HUES48 (cell line): ENCODE results near the gene PARVB.

ENCODE experiments used
- H3K27ac ChIP-seq: one replicate; pipeline ENCODE4 v1.7.0; 2013; ENCODE audit warnings: low read depth, low read length, inconsistent platforms
- H3K27me3 ChIP-seq: 2 replicates; pipeline ENCODE4 v1.6.1; 2013; ENCODE audit warnings: mild to moderate bottlenecking, low read length; ENCODE audit not compliant: control insufficient read depth, insufficient read depth
- H3K36me3 ChIP-seq: 2 replicates; pipeline ENCODE4 v1.6.1; 2013; ENCODE audit warnings: low read length; ENCODE audit not compliant: control insufficient read depth, insufficient read depth
- H3K4me1 ChIP-seq: 2 replicates; pipeline ENCODE4 v1.6.1; 2013; ENCODE audit warnings: mild to moderate bottlenecking, low read length; ENCODE audit not compliant: control insufficient read depth, insufficient read depth
- H3K4me3 ChIP-seq: 2 replicates; pipeline ENCODE4 v1.5.1; 2013; ENCODE audit warnings: mild to moderate bottlenecking, low read depth, low read length
- H3K9ac ChIP-seq: 2 replicates; pipeline ENCODE4 v1.6.1; 2013; ENCODE audit warnings: mild to moderate bottlenecking, low read depth, low read length, moderate library complexity
- H3K9me3 ChIP-seq: 2 replicates; pipeline ENCODE4 v1.6.1; 2013; ENCODE audit warnings: low read length; ENCODE audit not compliant: control insufficient read depth, insufficient read depth

PARVB gene

DNA sequence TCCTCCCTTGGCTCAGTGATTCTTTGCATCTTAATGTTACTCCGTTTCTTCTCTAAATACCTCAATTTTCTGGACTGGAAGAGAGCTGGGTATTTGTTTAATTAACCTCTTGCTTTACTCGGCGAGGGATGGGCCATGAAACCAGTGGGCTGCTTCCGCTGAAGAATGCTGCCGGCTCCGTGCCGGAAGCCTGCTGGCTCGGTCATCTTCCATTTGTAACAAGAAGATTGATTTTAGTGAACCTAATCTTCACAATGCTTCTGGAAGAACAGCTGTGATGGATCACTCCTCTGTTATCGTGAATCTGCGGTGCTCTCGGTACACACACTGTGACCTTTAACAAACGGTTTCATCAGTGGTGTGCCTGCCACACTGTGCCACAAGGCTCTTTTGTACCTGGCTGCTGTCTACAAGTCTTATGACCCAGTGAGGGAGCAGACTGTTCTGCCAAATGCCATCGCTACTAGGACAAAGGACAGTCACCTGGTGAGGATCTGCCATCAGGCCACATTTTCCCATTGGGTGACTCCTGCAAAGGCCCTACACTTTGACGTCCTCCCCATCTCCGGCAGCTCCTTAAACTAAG lies 25.3 kb upstream of the PARVB start:
- Histone ChIP-seq H3K9me3 (no peaks in the 10 kb centered on the region), H3K4me1 (no peaks in the 10 kb centered on the region; the same call in 1 of the 2 replicates), H3K36me3 (peaks cover 49% of the 10 kb centered on the region), H3K27me3 (no peaks in the 10 kb centered on the region), H3K9ac (no peak overlapping the region), H3K4me3 (no peak overlapping the region), H3K27ac (no peak overlapping the region)

DNA sequence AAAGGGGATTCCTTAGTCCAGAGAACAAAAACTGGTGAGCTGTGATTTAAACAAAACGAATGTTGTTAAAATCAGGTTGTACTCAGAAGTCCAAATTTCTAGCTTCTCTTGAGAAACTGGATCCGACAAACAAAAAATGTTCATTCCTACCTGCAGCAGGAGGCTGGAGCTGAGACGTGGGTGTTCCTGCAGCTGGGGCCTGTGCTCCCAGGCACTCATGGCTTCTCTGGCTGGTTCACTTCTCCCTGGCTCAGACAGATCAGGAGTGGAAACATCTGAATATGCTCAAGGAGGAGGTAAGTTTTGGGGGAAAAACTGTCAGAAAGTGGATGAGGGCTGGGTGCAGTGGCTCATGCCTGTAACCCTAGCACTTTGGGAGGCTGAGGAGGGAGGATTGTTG lies 24.7 kb upstream of the PARVB start:
- Histone ChIP-seq H3K36me3 (peaks cover 43% of the 10 kb centered on the region), H3K27me3 (no peaks in the 10 kb centered on the region), H3K4me1 (no peaks in the 10 kb centered on the region; the same call in 1 of the 2 replicates), H3K4me3 (no peak overlapping the region), H3K9ac (no peak overlapping the region), H3K9me3 (no peaks in the 10 kb centered on the region), H3K27ac (no peak overlapping the region)

DNA sequence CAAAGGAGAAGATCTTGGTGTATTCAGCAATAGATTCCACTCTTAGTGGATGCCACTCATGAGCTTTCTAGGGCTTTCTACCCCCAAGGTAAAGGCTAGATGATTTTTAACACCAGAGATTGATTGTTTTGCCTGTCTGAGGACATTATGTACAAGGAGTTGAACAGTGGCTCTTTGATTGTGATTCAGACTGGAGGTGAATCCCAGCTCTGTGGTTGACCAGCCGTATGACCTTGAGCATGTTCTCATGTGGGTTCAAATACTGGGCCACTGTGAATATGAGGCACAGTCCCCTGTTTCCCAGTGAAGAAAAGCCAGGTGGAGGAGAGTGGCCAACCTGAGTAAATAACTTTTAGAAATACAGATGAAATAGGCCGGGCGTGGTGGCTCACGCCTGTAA lies 24.0 kb upstream of the PARVB start:
- no peaks in the 10 kb centered on the region for H3K27me3 ChIP-seq
- H3K4me3 ChIP-seq: no peak overlapping the region
- H3K36me3 ChIP-seq: peaks cover 35% of the 10 kb centered on the region
- no peak overlapping the region for H3K27ac ChIP-seq
- no peaks in the 10 kb centered on the region for H3K9me3 ChIP-seq
- H3K4me1 ChIP-seq: no peaks in the 10 kb centered on the region; the same call in 1 of the 2 replicates
- H3K9ac ChIP-seq: no peak overlapping the region

DNA sequence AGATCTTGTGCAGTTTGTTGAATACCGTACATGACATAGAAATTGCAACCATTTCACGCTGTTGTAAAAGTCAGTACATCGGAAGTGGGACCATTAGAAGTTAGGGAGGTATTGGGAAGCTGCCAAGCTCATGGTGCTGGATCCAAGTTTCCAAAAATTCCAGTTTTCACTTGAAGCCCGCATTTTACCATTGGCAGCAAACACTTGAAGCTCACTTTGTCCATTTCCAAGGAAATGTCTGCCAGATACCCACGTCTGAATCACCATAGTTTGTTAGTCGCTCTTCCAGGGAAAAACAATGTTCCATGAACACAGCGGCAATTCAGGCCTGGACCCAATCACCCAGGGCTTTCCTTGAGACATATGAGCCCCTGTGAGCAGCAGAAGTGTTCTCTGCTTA lies 22.6 kb upstream of the PARVB start:
- H3K36me3 ChIP-seq: peaks cover 21% of the 10 kb centered on the region
- H3K9ac ChIP-seq: no peak overlapping the region
- no peaks in the 10 kb centered on the region; the same call in 1 of the 2 replicates for H3K4me1 ChIP-seq
- H3K9me3 ChIP-seq: no peaks in the 10 kb centered on the region
- H3K4me3 ChIP-seq: no peak overlapping the region
- no peak overlapping the region for H3K27ac ChIP-seq
- H3K27me3 ChIP-seq: no peaks in the 10 kb centered on the region

DNA sequence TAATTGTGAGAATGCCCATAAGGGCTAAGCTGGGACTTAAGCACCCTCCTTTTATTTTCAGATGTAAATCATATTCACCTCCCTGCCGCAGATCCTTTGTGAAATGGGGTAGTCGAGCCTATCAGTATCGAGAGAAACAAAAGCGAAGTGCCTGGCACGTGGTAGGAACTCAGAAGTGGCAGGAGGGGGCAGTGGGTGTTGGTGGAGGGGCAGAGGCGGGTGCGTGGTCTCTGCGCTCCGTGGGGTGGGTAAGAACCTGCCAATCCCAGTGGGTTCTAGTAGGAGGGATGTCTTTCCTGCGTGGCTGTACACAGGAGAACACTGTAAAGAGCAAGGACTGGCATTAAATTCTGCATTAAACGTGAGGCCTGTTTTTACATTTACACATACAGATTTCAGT lies 21.8 kb upstream of the PARVB start:
- Histone ChIP-seq H3K4me3 (no peak overlapping the region), H3K27ac (no peak overlapping the region)

DNA sequence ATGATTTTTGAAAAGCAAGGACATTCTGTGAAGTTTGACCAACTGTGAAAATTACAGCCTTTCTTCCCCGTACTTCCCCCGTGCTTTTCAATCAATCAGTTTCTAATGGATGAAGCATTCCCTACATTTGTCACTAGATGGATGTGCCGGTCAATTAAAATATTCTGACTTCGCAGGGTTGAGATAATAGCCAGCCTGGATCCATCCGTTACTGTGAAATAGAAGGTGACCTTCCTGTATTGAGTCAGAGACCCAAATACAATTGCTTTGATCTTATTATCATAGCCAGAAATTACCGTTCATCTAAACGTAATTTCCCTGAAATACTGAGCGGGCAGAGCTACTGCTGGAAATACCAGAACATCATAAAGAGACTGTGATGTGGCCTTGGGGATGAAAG lies 21.1 kb upstream of the PARVB start:
- no peak overlapping the region for H3K9ac ChIP-seq
- no peak overlapping the region for H3K27ac ChIP-seq
- no peaks in the 10 kb centered on the region for H3K27me3 ChIP-seq

More for the DNA sequence above, 21.8 kb upstream of the PARVB start:
- Histone ChIP-seq H3K36me3 (peaks cover 16% of the 10 kb centered on the region), H3K4me1 (no peaks in the 10 kb centered on the region), H3K9ac (no peak overlapping the region), H3K9me3 (no peaks in the 10 kb centered on the region), H3K27me3 (no peaks in the 10 kb centered on the region)

DNA sequence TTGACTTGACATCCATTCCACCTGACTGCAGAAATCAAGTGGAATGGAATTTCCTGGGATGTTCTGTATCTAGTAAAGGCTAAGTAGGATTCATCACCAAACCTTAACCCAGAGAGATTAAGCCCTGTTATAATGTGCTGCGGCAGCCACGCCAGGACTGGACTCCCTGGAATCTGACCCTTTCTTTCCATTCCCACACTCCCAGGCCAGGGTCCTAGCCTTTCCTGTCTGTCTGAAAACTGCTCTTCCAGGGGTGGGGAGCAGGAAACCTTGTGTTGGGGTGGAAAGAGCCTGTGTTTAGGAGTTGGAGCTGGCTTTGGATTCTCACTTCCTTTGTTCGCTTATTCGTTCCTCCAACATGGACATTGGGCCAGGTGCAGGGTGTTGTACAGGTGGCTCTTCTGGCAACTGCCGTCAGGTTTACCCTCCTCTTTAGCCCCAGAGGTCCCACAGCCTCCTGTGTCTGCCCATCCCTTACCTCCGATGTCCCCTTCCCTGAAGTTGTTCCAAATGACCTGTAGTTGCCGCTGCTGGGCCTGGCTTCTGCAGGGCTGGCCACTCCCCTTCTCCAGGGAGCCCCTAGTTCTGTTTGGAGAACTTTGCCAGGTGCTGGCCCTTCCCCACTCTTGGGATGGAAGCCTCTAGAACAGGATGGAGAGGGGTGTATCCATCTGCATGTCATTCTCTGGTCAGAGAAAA lies 20.5 kb upstream of the PARVB start:
- Histone ChIP-seq H3K27ac (no peak overlapping the region), H3K4me3 (no peak overlapping the region), H3K9ac (no peak overlapping the region), H3K36me3 (peaks cover 9% of the 10 kb centered on the region), H3K27me3 (no peaks in the 10 kb centered on the region), H3K9me3 (no peaks in the 10 kb centered on the region), H3K4me1 (no peaks in the 10 kb centered on the region)

More for the DNA sequence above, 21.1 kb upstream of the PARVB start:
- H3K4me3 ChIP-seq: no peak overlapping the region
- H3K9me3 ChIP-seq: no peaks in the 10 kb centered on the region
- peaks cover 15% of the 10 kb centered on the region for H3K36me3 ChIP-seq
- no peaks in the 10 kb centered on the region for H3K4me1 ChIP-seq

DNA sequence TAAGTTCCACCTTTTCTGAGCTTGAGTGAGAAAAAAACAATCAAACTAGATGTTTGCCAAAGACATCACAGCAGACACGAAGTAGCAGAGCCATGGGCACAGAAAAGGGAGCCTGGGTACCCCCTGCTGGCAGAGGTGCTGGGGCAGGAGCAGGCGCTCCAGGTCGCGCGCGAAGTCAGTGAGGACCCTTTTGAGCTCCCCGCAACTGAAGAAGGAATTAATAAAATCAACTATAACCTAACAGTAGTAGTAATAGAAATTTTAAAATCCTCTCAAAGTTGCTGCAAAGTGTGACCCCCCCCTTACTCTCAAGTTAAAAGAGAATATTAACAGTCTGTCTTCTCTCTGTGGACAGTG lies 20.0 kb upstream of the PARVB start:
- H3K9me3 ChIP-seq: no peaks in the 10 kb centered on the region
- no peaks in the 10 kb centered on the region for H3K4me1 ChIP-seq
- H3K27me3 ChIP-seq: no peaks in the 10 kb centered on the region
- peaks cover 4% of the 10 kb centered on the region for H3K36me3 ChIP-seq
- no peak overlapping the region for H3K9ac ChIP-seq
- no peak overlapping the region for H3K27ac ChIP-seq
- H3K4me3 ChIP-seq: no peak overlapping the region

DNA sequence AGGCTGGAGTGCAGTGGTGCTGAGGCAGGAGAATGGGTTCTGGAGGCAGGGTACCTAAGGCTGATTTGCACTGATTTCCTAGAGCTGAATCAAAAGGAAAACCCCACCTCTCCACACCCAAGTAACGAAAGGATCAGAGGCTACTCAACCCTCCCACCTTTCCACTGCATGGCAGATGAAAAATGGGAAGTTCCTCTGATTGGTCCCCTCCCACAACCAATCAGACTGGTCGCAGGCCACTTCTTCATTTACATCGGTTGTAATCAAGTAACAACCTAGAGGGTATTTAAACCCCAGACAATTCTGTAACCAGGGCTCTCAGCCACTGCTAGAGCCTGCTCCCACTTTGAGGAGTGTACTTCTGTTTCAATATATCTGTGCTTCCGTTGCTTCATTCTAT lies 18.6 kb upstream of the PARVB start:
- H3K9me3 ChIP-seq: no peaks in the 10 kb centered on the region
- H3K36me3 ChIP-seq: no peaks in the 10 kb centered on the region
- H3K4me1 ChIP-seq: no peaks in the 10 kb centered on the region
- no peak overlapping the region for H3K27ac ChIP-seq
- H3K9ac ChIP-seq: no peak overlapping the region
- no peak overlapping the region for H3K4me3 ChIP-seq
- no peaks in the 10 kb centered on the region for H3K27me3 ChIP-seq

DNA sequence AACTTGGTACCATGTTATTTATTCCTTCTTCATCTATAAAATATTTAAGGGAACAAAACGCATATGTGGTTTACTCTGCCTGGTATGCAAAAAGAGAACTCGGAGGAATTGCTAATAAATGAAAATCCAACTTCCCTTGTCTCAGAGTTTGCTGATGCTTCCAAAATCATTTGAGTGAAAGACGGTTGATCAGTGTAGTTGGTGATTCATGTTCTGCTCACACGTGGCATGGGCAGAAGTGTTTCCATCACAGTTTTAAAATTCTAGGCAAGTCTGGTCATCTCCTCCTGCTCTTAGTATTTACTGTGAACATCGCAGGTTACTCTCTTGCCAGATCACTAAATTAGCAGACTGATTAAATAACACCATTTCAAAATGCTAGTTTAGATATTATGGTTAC lies 11.9 kb upstream of the PARVB start:
- Histone ChIP-seq H3K9me3 (no peaks in the 10 kb centered on the region), H3K4me1 (no peaks in the 10 kb centered on the region), H3K36me3 (no peaks in the 10 kb centered on the region), H3K27ac (no peak overlapping the region), H3K27me3 (no peaks in the 10 kb centered on the region), H3K9ac (no peak overlapping the region), H3K4me3 (no peak overlapping the region)

DNA sequence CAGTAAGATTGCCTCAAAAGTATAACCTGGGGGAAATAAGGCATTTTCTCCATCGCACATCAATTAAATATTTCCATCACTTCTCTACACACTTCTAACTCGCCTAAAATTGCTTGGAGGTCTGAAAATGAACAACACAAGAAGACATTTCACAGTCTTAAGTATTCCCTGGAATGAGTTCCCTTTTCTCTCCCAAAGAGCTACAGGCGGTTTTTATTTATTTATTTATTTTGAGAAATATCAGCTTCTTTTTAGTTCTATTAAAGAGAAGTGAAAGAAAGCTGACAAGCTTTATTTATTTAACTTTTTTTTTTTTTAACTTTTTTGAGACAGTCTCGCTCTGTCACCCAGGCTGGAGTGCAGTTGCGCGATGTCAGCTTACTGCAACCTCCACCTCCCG lies 11.5 kb upstream of the PARVB start:
- H3K27me3 ChIP-seq: no peaks in the 10 kb centered on the region
- H3K9me3 ChIP-seq: no peaks in the 10 kb centered on the region
- H3K4me3 ChIP-seq: no peak overlapping the region

More for the DNA sequence above, 11.5 kb upstream of the PARVB start:
- Histone ChIP-seq H3K4me1 (no peaks in the 10 kb centered on the region), H3K27ac (no peak overlapping the region), H3K9ac (no peak overlapping the region), H3K36me3 (no peaks in the 10 kb centered on the region)
